HG03439 (cell line): Measurements from ENCODE around the gene MEIS1.

Source experiments
- ATAC-seq: cut with Tn5 transposase; IDR thresholded peaks from one replicate; pipeline ENCODE4 v1.9.1; 2021; ENCODE audit warnings: mild to moderate bottlenecking, moderate library complexity; ENCODE audit not compliant: unreplicated experiment

The MEIS1 gene

DNA sequence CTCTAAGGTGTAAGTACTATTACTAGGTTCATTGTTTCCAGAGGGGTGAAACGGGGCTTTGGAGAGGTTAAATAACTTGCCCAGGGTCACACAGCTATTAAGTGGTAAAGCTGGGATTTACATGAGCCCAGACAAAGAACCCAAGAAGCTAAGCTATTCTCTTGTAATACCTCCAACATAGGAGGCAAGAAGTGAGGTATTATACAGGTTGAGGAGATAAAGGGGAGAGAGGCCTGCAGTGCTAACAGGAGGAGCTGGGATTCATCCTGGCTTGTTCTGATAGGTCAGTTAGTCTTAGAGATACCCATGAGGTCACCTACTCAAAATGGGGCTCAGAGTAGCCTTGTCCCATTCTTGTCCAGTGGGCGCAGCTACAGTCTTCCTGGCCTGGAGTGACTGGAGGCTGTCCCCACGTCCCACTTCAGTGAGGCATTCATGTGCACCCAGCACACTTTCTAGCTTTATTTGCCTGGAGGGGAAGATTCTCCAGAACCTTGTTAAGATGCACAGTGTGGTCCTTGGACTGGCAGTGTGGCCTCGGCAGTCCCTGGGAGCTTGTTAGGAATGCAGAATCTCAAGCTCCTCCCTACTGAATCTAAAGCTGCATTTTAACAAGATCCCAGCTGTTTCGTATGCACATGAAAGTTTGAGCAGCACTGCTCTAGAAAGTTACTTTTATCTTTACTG is 63.5 kb downstream of the MEIS1 start:
- ATAC-seq: no peak

- ATAC-seq: no peak
Measured at GRCh38 chr2:66501267-66501666, 66.3 kb downstream of the MEIS1 start.

- no peak for ATAC-seq
Measured at GRCh38 chr2:66506265-66506664, 71.3 kb downstream of the MEIS1 start.

DNA sequence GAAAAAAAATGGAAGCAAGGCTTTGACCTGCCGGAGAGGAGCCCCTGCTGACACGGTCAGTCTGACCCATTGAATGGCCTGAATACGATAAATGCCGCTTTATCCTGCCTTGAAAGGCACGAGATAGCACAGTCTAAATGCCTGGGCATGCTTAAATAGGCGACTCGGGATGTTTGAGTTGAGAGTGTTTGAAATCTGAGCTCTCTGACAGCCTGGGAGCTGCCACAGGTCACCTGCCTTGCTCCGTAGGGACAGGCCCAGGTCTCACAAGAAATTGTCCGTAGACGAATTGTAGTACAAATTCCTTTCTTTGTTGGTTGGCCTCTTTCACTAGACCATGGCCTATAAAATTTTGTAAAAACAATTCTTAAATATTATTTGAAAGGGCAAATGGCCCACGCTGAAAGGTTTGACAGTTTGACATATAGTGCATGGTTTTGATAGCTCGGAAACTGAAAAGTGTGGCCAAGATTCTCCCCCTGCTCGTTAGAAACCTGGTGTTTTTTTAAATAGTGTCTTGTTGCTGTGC is 72.8 kb downstream of the MEIS1 start:
- no peak for ATAC-seq

GRCh38 chr2:66508484-66509071 is 73.7 kb downstream of the MEIS1 start:
- ATAC-seq: no peak

GRCh38 chr2:66509326-66509811 is 74.4 kb downstream of the MEIS1 start:
- ATAC-seq: no peak

DNA sequence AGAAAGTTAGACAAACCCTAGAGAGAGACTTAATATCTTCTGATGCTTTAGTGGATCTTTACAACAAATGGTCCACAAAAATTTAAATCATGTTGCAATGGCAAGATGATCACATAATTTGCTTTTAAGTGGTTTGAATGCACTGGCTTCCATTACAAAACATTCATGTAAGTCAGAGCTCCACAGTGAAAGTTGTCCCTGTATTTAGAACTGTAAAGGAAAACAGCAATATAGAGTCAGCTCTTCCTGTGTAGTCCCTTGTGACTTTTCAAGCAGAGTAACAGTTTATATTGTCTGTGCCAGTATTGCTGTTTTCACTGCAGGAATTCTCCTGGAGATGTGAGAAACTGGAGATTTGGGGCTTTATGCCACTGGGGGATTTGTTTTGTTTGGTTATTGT is 77.7 kb downstream of the MEIS1 start:
- no peak for ATAC-seq

DNA sequence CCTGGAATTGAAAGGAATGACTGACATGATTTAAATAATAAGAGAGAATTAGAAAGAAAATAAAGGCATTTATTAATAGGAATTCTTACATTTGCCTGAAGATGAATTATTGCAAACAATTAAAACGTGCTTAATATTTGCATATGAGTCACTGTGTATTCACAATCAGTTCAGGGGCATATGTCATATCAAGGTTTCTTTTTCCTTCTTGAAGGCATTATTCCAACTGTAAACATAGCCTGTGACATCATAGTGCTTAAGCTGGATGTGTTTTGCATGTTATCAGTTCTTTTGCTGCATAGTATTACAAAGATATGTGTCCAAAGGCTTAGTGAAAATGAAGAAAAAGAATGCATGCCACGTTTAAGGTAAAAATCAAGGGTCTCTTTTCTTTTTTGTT is 80.8 kb downstream of the MEIS1 start:
- ATAC-seq: no peak

DNA sequence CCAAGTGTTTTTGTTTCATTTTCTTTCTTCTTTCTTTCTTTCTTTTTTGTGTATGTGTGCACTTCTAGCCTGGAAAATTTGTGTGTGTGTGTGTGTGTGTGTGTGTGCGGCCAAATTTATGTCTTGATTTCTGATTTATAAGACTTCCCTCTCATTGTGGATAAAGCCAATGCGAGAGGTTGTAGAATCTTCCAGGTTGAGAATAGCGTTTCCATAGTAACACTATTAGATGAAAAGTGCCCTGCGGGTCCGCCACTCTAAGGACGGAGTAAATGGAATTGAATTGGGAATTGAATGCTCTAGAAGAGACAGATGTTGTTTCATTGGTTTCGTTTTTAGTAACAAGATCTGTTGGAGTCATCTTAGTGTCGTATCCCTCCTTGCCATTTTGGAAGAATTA is 81.6 kb downstream of the MEIS1 start:
- ATAC-seq: no peak

DNA sequence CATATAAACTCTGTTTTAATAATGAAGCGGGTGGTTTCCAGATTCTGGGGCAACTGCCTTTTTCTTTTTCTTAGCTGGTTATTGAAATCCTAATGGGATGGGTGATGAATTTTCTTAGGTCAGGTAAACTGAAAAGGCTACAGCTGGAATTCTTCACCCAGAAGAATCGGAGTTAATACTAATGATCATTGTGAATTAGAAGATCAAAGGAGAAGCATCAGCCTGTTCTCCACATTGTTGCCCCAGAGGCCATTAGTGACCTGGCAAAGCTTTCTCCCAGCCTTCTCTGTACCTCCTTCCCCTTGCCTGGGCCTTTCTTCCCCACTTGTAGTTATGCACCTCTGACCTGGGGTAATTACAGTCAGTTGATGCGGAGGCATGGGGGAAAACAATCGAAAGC is 82.8 kb downstream of the MEIS1 start:
- ATAC-seq: no peak

- ATAC-seq: no peak
Measured at GRCh38 chr2:66519264-66519843, 84.4 kb downstream of the MEIS1 start.

GRCh38 chr2:66521291-66521922 is 86.5 kb downstream of the MEIS1 start:
- ATAC-seq: no peak

- ATAC-seq: no peak
Measured at GRCh38 chr2:66522611-66523376, 87.9 kb downstream of the MEIS1 start.

DNA sequence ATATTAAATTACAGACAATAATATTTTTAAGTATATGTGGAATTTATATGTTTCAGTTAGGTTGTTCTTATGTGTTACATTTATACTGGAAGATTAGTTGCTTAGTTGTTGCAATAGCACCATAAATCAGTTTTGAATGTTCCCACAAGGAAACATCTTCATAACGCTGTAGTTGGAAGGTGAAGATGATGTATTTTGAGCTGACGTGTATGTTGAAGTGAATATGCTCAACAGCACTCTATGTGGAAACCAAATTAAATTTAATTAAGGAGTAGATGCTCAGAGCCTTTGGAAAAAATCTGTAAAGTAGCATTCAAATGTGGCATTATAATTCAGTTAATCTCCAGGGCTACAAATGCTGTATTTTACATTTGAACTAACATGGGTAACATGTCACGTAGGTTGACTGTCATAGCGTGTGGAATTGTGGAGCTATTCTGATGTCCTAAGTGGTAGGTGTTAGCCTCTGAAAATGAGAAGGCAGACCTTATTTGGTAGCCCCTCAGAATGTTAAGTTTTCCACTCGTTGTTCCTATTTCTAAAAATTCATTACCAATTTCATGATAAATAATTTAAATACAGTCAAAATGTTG is 88.5 kb downstream of the MEIS1 start:
- ATAC-seq: no peak

GRCh38 chr2:66523990-66524389 is 89.1 kb downstream of the MEIS1 start:
- ATAC-seq: no peak

GRCh38 chr2:66525606-66526005 is 90.7 kb downstream of the MEIS1 start:
- no peak for ATAC-seq

DNA sequence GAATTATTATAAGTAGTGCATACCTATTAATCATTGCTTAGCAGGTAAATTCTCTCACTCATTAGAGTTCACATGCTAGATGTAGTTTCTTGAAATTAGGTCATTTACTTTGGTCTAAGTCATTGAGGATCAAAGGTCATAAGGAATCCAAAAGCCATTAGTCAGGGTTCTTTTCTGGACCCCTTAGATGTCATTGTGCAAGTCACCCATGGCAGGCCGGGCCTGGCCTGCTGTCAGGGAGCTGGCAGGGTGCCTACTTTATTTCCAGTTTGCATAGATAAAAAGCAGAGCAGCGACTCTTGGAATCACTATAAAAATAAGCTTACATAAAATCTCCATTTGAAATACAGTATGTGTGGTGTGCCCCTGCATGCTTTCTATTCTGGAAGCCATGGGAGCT is 91.3 kb downstream of the MEIS1 start:
- no peak for ATAC-seq

- no peak for ATAC-seq
Measured at GRCh38 chr2:66528974-66529724, 94.2 kb downstream of the MEIS1 start.

GRCh38 chr2:66530651-66531050 is 95.7 kb downstream of the MEIS1 start:
- no peak for ATAC-seq

- ATAC-seq: no peak
Measured at GRCh38 chr2:66531155-66531554, 96.2 kb downstream of the MEIS1 start.
